ENCODE results near the gene HSPA13. TPM values are rescaled to one million over a fixed set of nuclear protein-coding genes. Genes with fewer than 3 reads are reported as not detected.

HSPA13 gene
- 32.6 TPM for polyA plus RNA-seq (2013, experiment 1 of 2)
- 34.2 TPM for polyA plus RNA-seq (2013, experiment 2 of 2)

- Histone ChIP-seq H2BK120ac (ENCODE audit: low read depth, low read length) (peak within 1 kb of the TSS; percentile 51), H3K14ac (ENCODE audit: low read length in 2 of 2) (peak within 1 kb of the TSS in 1 of 2 experiments; percentile 46), H3K27ac (ENCODE audit: low read length, poor library complexity, severe bottlenecking) (peak within 1 kb of the TSS; percentile 68), H4K91ac (ENCODE audit: low read length) (peak within 1 kb of the TSS; percentile 78), H3K4me3 (ENCODE audit: insufficient read depth in 1 of 2, low read depth in 1 of 2, low read length in 2 of 2) (peak within 1 kb of the TSS; percentile 87 to 97), H3K9ac (ENCODE audit: low read length) (peak within 1 kb of the TSS; percentile 96), H3K4me2 (ENCODE audit: low read length, poor library complexity, severe bottlenecking) (peak within 1 kb of the TSS; percentile 78), H3K36me3 (ENCODE audit: control insufficient read depth in 1 of 2, insufficient read depth in 2 of 2, low read depth in 1 of 2, low read length in 2 of 2) (peaks cover 3 to 5% of the 10 kb centered on the region in 2 experiments), H3K4ac (ENCODE audit: low read depth in 1 of 2, low read length in 2 of 2) (peak within 1 kb of the TSS; percentile 26 to 52), H2BK15ac (ENCODE audit: low read depth, poor library complexity, severe bottlenecking) (no peak within 1 kb of the TSS), H3K4me1 (ENCODE audit: control insufficient read depth, insufficient read depth, low read depth, low read length) (peaks cover 1% of the 10 kb centered on the region), H3K23ac (ENCODE audit: low read length in 2 of 2) (no peak within 1 kb of the TSS), H3K79me1 (replicated peaks; ENCODE audit: low read length, poor library complexity, severe bottlenecking) (peaks cover 5% of the 10 kb centered on the region), H3K27me3 (ENCODE audit: control insufficient read depth in 1 of 2, insufficient read depth in 1 of 2, low read length in 2 of 2) (no peaks in the 10 kb centered on the region), H2BK5ac (ENCODE audit: low read depth, low read length, poor library complexity, severe bottlenecking) (peak within 1 kb of the TSS; percentile 14), H3K18ac (ENCODE audit: low read depth in 1 of 2, low read length in 2 of 2) (peak within 1 kb of the TSS; percentile 56 to 76), H2AFZ (ENCODE audit: low read depth, low read length) (peak within 1 kb of the TSS; percentile 60), H3K9me3 (ENCODE audit: control insufficient read depth, low read length) (no peaks in the 10 kb centered on the region), H2AK5ac (ENCODE audit: low read length, severe bottlenecking) (no peak within 1 kb of the TSS), H4K8ac (ENCODE audit: low read length) (peak within 1 kb of the TSS; percentile 31), H2BK12ac (ENCODE audit: low read length in 2 of 2) (no peak within 1 kb of the TSS)
- under 1% methylated on average over 46 of the region's 46 CpGs for WGBS
- peak; percentile 100 for DNase-seq
Measured at GRCh38 chr21:14382835-14383595, at the start of gene HSPA13. Gene HSPA13, minus strand, starts transcription at chr21:14383146. Its CDS starts 27 bp downstream, at chr21:14383119.

GRCh38 chr21:14418920-14419319 is 36.0 kb upstream of the HSPA13 start:
- H3K27me3 ChIP-seq (ENCODE audit: control insufficient read depth in 1 of 2, insufficient read depth in 1 of 2, low read length in 2 of 2), result no peaks in the 10 kb centered on the region
- no peak overlapping the region for H2AFZ ChIP-seq (ENCODE audit: low read depth, low read length)
- H4K91ac ChIP-seq (ENCODE audit: low read length), result no peak overlapping the region
- no peak overlapping the region for H3K4ac ChIP-seq (ENCODE audit: low read depth in 1 of 2, low read length in 2 of 2)
- H2AK5ac ChIP-seq (ENCODE audit: low read length, severe bottlenecking), result no peak overlapping the region
- H3K9ac ChIP-seq (ENCODE audit: low read length), result no peak overlapping the region
- peaks cover 36% of the 10 kb centered on the region for H3K9me3 ChIP-seq (ENCODE audit: control insufficient read depth, low read length)
- H2BK5ac ChIP-seq (ENCODE audit: low read depth, low read length, poor library complexity, severe bottlenecking), result no peak overlapping the region
- no peak overlapping the region for H3K23ac ChIP-seq (ENCODE audit: low read length in 2 of 2)
- H3K36me3 ChIP-seq (ENCODE audit: control insufficient read depth in 1 of 2, insufficient read depth in 2 of 2, low read depth in 1 of 2, low read length in 2 of 2), result no peaks in the 10 kb centered on the region
- H4K8ac ChIP-seq (ENCODE audit: low read length), result no peak overlapping the region
- no peak overlapping the region for H3K4me2 ChIP-seq (ENCODE audit: low read length, poor library complexity, severe bottlenecking)
- no peak overlapping the region for H3K18ac ChIP-seq (ENCODE audit: low read depth in 1 of 2, low read length in 2 of 2)
- H2BK15ac ChIP-seq (ENCODE audit: low read depth, poor library complexity, severe bottlenecking), result no peak overlapping the region
- no peaks in the 10 kb centered on the region for H3K4me1 ChIP-seq (ENCODE audit: control insufficient read depth, insufficient read depth, low read depth, low read length)
- 94% methylated on average over 2 of the region's 2 CpGs for WGBS
- no peak overlapping the region for H2BK12ac ChIP-seq (ENCODE audit: low read length in 2 of 2)
- no peak overlapping the region for H3K27ac ChIP-seq (ENCODE audit: low read length, poor library complexity, severe bottlenecking)
- no peak for DNase-seq
- H3K79me1 ChIP-seq (replicated peaks; ENCODE audit: low read length, poor library complexity, severe bottlenecking), result no peaks in the 10 kb centered on the region
- no peak overlapping the region for H3K14ac ChIP-seq (ENCODE audit: low read length in 2 of 2)
- H2BK120ac ChIP-seq (ENCODE audit: low read depth, low read length), result no peak overlapping the region
- no peak overlapping the region for H3K4me3 ChIP-seq (ENCODE audit: insufficient read depth in 1 of 2, low read depth in 1 of 2, low read length in 2 of 2)

- no peak overlapping the region for H3K18ac ChIP-seq (ENCODE audit: low read depth in 1 of 2, low read length in 2 of 2)
- H2BK15ac ChIP-seq (ENCODE audit: low read depth, poor library complexity, severe bottlenecking), result no peak overlapping the region
- no peak overlapping the region for H2BK120ac ChIP-seq (ENCODE audit: low read depth, low read length)
- no peak overlapping the region for H3K14ac ChIP-seq (ENCODE audit: low read length in 2 of 2)
- H3K4me1 ChIP-seq (ENCODE audit: control insufficient read depth, insufficient read depth, low read depth, low read length), result no peaks in the 10 kb centered on the region
- H4K8ac ChIP-seq (ENCODE audit: low read length), result no peak overlapping the region
- no peaks in the 10 kb centered on the region for H3K36me3 ChIP-seq (ENCODE audit: control insufficient read depth in 1 of 2, insufficient read depth in 2 of 2, low read depth in 1 of 2, low read length in 2 of 2)
- no peak overlapping the region for H3K4me2 ChIP-seq (ENCODE audit: low read length, poor library complexity, severe bottlenecking)
- H3K4me3 ChIP-seq (ENCODE audit: insufficient read depth in 1 of 2, low read depth in 1 of 2, low read length in 2 of 2), result no peak overlapping the region
- H3K79me1 ChIP-seq (replicated peaks; ENCODE audit: low read length, poor library complexity, severe bottlenecking), result no peaks in the 10 kb centered on the region
- no peaks in the 10 kb centered on the region for H3K27me3 ChIP-seq (ENCODE audit: control insufficient read depth in 1 of 2, insufficient read depth in 1 of 2, low read length in 2 of 2)
- no peak overlapping the region for H3K9ac ChIP-seq (ENCODE audit: low read length)
- H4K91ac ChIP-seq (ENCODE audit: low read length), result no peak overlapping the region
- H2AK5ac ChIP-seq (ENCODE audit: low read length, severe bottlenecking), result no peak overlapping the region
- WGBS, result 92% methylated on average over 1 of the region's 2 CpGs
- DNase-seq, result no peak
- no peak overlapping the region for H2BK5ac ChIP-seq (ENCODE audit: low read depth, low read length, poor library complexity, severe bottlenecking)
- no peak overlapping the region for H2BK12ac ChIP-seq (ENCODE audit: low read length in 2 of 2)
- H3K9me3 ChIP-seq (ENCODE audit: control insufficient read depth, low read length), result peaks cover 24% of the 10 kb centered on the region
- H3K4ac ChIP-seq (ENCODE audit: low read depth in 1 of 2, low read length in 2 of 2), result no peak overlapping the region
- no peak overlapping the region for H3K27ac ChIP-seq (ENCODE audit: low read length, poor library complexity, severe bottlenecking)
- no peak overlapping the region for H2AFZ ChIP-seq (ENCODE audit: low read depth, low read length)
- H3K23ac ChIP-seq (ENCODE audit: low read length in 2 of 2), result no peak overlapping the region
Measured at GRCh38 chr21:14414932-14415508, 32.1 kb upstream of the HSPA13 start.

- H2AFZ ChIP-seq (ENCODE audit: low read depth, low read length), result no peak overlapping the region
- no peak overlapping the region for H3K4me3 ChIP-seq (ENCODE audit: insufficient read depth in 1 of 2, low read depth in 1 of 2, low read length in 2 of 2)
- H3K9me3 ChIP-seq (ENCODE audit: control insufficient read depth, low read length), result no peaks in the 10 kb centered on the region
- H2BK15ac ChIP-seq (ENCODE audit: low read depth, poor library complexity, severe bottlenecking), result no peak overlapping the region
- no peak overlapping the region for H3K9ac ChIP-seq (ENCODE audit: low read length)
- no peaks in the 10 kb centered on the region for H3K79me1 ChIP-seq (replicated peaks; ENCODE audit: low read length, poor library complexity, severe bottlenecking)
- H3K27me3 ChIP-seq (ENCODE audit: control insufficient read depth in 1 of 2, insufficient read depth in 1 of 2, low read length in 2 of 2), result no peaks in the 10 kb centered on the region
- H4K91ac ChIP-seq (ENCODE audit: low read length), result no peak overlapping the region
- no peak overlapping the region for H3K14ac ChIP-seq (ENCODE audit: low read length in 2 of 2)
- no peak overlapping the region for H2BK120ac ChIP-seq (ENCODE audit: low read depth, low read length)
- no peak overlapping the region for H3K27ac ChIP-seq (ENCODE audit: low read length, poor library complexity, severe bottlenecking)
- no peak for DNase-seq
- no peak overlapping the region for H3K18ac ChIP-seq (ENCODE audit: low read depth in 1 of 2, low read length in 2 of 2)
- no peak overlapping the region for H4K8ac ChIP-seq (ENCODE audit: low read length)
- no peak overlapping the region for H2AK5ac ChIP-seq (ENCODE audit: low read length, severe bottlenecking)
- no peaks in the 10 kb centered on the region for H3K36me3 ChIP-seq (ENCODE audit: control insufficient read depth in 1 of 2, insufficient read depth in 2 of 2, low read depth in 1 of 2, low read length in 2 of 2)
- no peaks in the 10 kb centered on the region for H3K4me1 ChIP-seq (ENCODE audit: control insufficient read depth, insufficient read depth, low read depth, low read length)
- H2BK12ac ChIP-seq (ENCODE audit: low read length in 2 of 2), result no peak overlapping the region
- H3K4me2 ChIP-seq (ENCODE audit: low read length, poor library complexity, severe bottlenecking), result no peak overlapping the region
- no peak overlapping the region for H3K23ac ChIP-seq (ENCODE audit: low read length in 2 of 2)
- H3K4ac ChIP-seq (ENCODE audit: low read depth in 1 of 2, low read length in 2 of 2), result no peak overlapping the region
- WGBS, result 69% methylated on average over 2 of the region's 2 CpGs
- no peak overlapping the region for H2BK5ac ChIP-seq (ENCODE audit: low read depth, low read length, poor library complexity, severe bottlenecking)
Measured at GRCh38 chr21:14405962-14406361, 23.0 kb upstream of the HSPA13 start.

All from mesenchymal stem cell (in vitro differentiated cells and primary cell).